Measurements from ENCODE around the gene C5orf63. TPM values are rescaled to one million over a fixed set of nuclear protein-coding genes. Genes with fewer than 3 reads are reported as not detected.

Gene C5orf63
- total and polyA plus RNA-seq, 9 of the 15 experiments (the other 6 are each of a cell fraction or from before 2014, with no cell fraction given), result 1.8 to 24.6 (median 6.2) TPM

GRCh38 chr5:127030259-127031146 is 42.8 kb downstream of the C5orf63 start, which contains the start of gene MARCHF3 (continued):
- peak; percentile 87 for TF ChIP-seq RBBP5 (IDR thresholded peaks at IDR 0.05; ENCODE audit: borderline replicate concordance, insufficient read depth, low read length, poor library complexity, severe bottlenecking)
- no peak for TF ChIP-seq FOXM1 (IDR thresholded peaks at IDR 0.05; ENCODE audit: low read depth)
- TF ChIP-seq FOXM1 (CRISPR knock-in tag; IDR thresholded peaks at IDR 0.05; ENCODE audit: low read depth), result no peak; the same call in 1 of the 2 replicates
- no peak for TF ChIP-seq FOXO4 (CRISPR knock-in tag; IDR thresholded peaks at IDR 0.05)
- no peak for TF ChIP-seq ZNF174 (CRISPR knock-in tag; IDR thresholded peaks at IDR 0.05)
- 0 out of 2 replicates have a peak, but pooled peaks have one; percentile 53 for TF ChIP-seq ATF6 (CRISPR knock-in tag; IDR thresholded peaks at IDR 0.05)
- no peak for TF ChIP-seq ZNF280B (CRISPR knock-in tag; IDR thresholded peaks at IDR 0.05)
- TF ChIP-seq YBX1 (IDR thresholded peaks at IDR 0.05), result no peak
- TF ChIP-seq BMI1 (IDR thresholded peaks at IDR 0.05; ENCODE audit: low read length), result no peak
- TF ChIP-seq PRPF4 (IDR thresholded peaks at IDR 0.05; ENCODE audit: insufficient read depth, low read depth, low read length, poor library complexity, severe bottlenecking), result no peak
- peak; percentile 7 for TF ChIP-seq PRDM10 (IDR thresholded peaks at IDR 0.05; ENCODE audit: partially characterized antibody)
- TF ChIP-seq ELK1 (CRISPR knock-in tag; IDR thresholded peaks at IDR 0.05), result no peak
- TF ChIP-seq SP1 (CRISPR knock-in tag; IDR thresholded peaks at IDR 0.05), result peak; percentile 98
- no peak for TF ChIP-seq ZNF655 (CRISPR knock-in tag; IDR thresholded peaks at IDR 0.05)
